Thyroid gland (tissue), 4 donors: ENCODE results near the gene HSF5. TPM values are rescaled to one million over a fixed set of nuclear protein-coding genes. Genes with fewer than 3 reads are reported as not detected.
A peak's percentile ranks its signal among the peaks of the same experiment; 100 is the strongest.

Experiments
- DNase-seq, 2 donors: peaks; one replicate each; pipeline ENCODE4 v3.0.0-alpha.2; 2019
- H3K27ac ChIP-seq, 3 donors: fragments of 200-600 bp; sonication (generic); 1 replicate in 2 of 3; 2 replicates in 1 of 3; pipeline ENCODE4 v1.5.1; 2016 to 2019; ENCODE audit warnings: mild to moderate bottlenecking in 1 of 3, moderate library complexity in 1 of 3
- H3K27me3 ChIP-seq: fragments of 200-600 bp; sonication (generic); one replicate; pipeline ENCODE4 v1.5.1; 2019
- H3K36me3 ChIP-seq, 2 donors: fragments of 200-600 bp; sonication (generic); one replicate each; pipeline ENCODE4 v1.5.1; 2016 to 2019
- H3K4me1 ChIP-seq, 2 donors: fragments of 200-600 bp; sonication (generic); one replicate each; pipeline ENCODE4 v1.5.1; 2017 to 2019
- H3K4me3 ChIP-seq, 3 donors: fragments of 200-600 bp; sonication (generic); replicated peaks in 1 of 3; 1 replicate in 2 of 3; 2 replicates in 1 of 3; pipeline ENCODE4 v1.5.1; 2016; ENCODE audit warnings: mild to moderate bottlenecking in 1 of 3
- H3K9me3 ChIP-seq: fragments of 200-600 bp; sonication (generic); one replicate; pipeline ENCODE4 v1.5.1; 2017
- POLR2A ChIP-seq, 2 donors: fragments of 450-650 bp; IDR thresholded peaks; one replicate each; pipeline ENCODE4 v1.6.1; 2017; ENCODE audit warnings: antibody characterized with exemption in 2 of 2, mild to moderate bottlenecking in 2 of 2, moderate library complexity in 1 of 2
- WGBS, 2 donors: methylation state at CpG; one replicate each; pipeline ENCODE4 v1.1.5; 2017; 5-methylcytosine and 5-hydroxymethylcytosine counted together
- intact Hi-C: fragments of 100-400 bp; cut with DNase I; formaldehyde crosslinking; loops from one replicate; pipeline ENCODE4 v1.15.1; 2023
- total RNA-seq, 4 donors: library from RNA; depleted of rRNA; stranded (reverse); fragments of >200 nt; gene quantifications; one replicate each; pipeline ENCODE4 v1.2.3, GENCODE V29; 2016
- TF ChIP-seq, protein P1 (sequence below), 6 experiments: fragments of 200-600 bp in 3 of 6; fragments of 450-650 bp in 3 of 6; sonication (generic) in 3 of 6; IDR thresholded peaks; one replicate each; pipeline ENCODE4 v1.5.1; 2016 to 2019; ENCODE audit warnings: antibody characterized with exemption in 6 of 6, mild to moderate bottlenecking in 2 of 6, inconsistent platforms in 1 of 6, moderate library complexity in 1 of 6

The HSF5 gene
- total RNA-seq, 4 donors from 2014 or later = 0.10 to 0.25 (median 0.12) TPM

DNA sequence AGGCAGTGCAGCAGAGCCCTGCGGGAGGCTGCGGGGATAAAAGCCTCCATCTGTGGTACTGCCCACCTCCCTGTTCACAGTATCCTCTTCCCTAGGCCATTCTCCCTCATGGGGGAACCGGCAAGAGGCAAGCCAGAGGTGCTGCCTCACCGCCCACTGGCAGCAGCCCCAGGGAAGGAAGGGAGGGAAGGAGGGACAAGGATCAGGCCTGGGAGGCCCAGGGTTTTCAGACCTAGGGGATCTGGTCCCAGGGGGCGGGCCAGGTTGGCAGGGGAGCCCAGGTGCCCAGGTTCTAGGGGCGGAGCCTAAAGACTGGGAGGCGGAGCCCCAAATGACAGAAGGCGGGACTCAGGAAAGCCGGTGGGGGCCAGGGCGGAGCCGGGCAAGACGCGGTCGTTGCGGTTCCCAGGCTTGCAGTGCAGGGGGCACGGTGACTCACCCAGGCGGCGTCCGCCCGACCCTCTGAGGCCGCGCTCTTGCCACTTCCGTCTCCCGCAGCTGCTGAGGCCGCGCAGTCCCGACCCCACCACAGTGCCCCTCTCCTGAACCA, 29.2 kb upstream of the HSF5 start:
- Histone ChIP-seq H3K27ac (peak overlapping the region; percentile 86 to 92 (median 90)), H3K27me3 (no peaks in the 10 kb centered on the region), H3K4me1 (peaks cover 27 to 50% of the 10 kb centered on the region in 2 donors), H3K4me3 (peak overlapping the region; percentile 33 to 52 (median 39)), H3K9me3 (no peaks in the 10 kb centered on the region), H3K36me3 (no peaks in the 10 kb centered on the region)
- no peak for DNase-seq
- intact Hi-C loops = loop anchor here (10.0 kb wide), 1 partner anchor 117 kb away; no protein-coding TSS in a partner anchor
- TF ChIP-seq, protein P1, sequence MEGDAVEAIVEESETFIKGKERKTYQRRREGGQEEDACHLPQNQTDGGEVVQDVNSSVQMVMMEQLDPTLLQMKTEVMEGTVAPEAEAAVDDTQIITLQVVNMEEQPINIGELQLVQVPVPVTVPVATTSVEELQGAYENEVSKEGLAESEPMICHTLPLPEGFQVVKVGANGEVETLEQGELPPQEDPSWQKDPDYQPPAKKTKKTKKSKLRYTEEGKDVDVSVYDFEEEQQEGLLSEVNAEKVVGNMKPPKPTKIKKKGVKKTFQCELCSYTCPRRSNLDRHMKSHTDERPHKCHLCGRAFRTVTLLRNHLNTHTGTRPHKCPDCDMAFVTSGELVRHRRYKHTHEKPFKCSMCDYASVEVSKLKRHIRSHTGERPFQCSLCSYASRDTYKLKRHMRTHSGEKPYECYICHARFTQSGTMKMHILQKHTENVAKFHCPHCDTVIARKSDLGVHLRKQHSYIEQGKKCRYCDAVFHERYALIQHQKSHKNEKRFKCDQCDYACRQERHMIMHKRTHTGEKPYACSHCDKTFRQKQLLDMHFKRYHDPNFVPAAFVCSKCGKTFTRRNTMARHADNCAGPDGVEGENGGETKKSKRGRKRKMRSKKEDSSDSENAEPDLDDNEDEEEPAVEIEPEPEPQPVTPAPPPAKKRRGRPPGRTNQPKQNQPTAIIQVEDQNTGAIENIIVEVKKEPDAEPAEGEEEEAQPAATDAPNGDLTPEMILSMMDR (IDR thresholded peaks at IDR 0.05) = no peak
- peak in 1 of 2 donors; percentile 24 for TF ChIP-seq POLR2A (IDR thresholded peaks at IDR 0.05)
- 0 to 1% methylated on average over 14 to 21 of the region's 27 CpGs for WGBS, 2 donors

DNA sequence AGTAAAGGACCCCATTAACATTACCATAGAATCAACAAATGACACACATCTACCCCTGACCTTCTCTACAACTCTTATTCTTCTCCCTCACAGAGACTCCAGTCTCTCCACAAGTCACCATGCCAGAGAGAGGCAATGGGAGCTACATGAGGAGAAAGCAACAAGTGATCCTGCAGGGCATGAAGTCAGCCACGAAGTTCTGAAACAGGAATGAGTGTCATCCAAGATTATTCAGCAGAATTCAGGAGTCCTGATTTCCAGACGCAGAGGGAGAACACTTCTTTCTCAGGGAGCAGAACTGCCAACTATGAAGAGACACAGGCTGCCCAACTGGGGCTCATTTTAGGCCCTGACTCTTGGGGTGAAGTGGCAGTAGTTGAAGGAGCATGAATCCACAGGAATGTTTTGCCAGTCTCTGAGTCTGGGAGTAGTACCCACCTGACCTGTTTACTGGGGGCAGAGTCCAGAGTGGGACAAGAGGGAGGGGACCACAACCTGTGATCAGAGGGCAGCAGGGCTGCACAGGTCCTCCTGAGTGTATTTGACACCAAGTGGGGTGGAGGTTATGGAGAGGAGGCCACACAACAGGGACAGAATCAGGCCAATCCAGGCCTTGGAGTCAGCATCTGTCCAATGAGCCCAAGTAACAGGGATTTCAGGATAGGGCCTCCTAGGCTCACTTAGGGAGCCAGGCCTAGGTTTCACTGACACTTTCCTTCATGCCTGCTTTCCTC, 28.6 kb upstream of the HSF5 start:
- H3K4me1 ChIP-seq = peaks cover 27 to 50% of the 10 kb centered on the region in 2 donors
- intact Hi-C loops = loop anchor here (10.0 kb wide), 1 partner anchor 118 kb away; no protein-coding TSS in a partner anchor
- 57 to 58% methylated on average over 2 of the region's 2 CpGs for WGBS, 2 donors

DNA sequence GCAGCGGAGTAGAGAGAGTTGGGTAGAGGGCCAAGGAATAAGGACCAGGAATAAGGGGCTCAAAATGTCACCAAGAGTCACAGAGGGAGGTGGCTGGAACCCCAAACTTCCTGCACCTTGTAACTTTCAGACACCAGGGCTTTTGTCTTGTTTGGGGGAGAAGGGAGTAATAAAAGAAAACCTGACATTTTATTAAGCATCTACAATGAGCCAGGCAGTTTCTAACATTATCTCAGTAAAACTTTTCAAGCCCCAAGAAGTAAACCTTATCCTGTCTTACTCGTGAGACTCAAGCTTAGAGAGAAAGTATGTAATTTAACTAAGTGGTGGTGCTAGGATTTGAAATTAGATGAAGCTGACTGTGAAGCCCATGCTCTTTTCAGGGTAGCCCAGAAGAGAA, 27.1 kb upstream of the HSF5 start:
- H3K36me3 ChIP-seq = peaks cover 17 to 20% of the 10 kb centered on the region in 2 donors
- 73 to 78% methylated on average over 2 of the region's 2 CpGs for WGBS, 2 donors
- H3K27ac ChIP-seq = peak overlapping the region in 2 of 3 donors; percentile 70 to 73
- intact Hi-C loops = loop anchor here (10.0 kb wide), 1 partner anchor 120 kb away; no protein-coding TSS in a partner anchor
- no peaks in the 10 kb centered on the region for H3K27me3 ChIP-seq
- no peaks in the 10 kb centered on the region for H3K9me3 ChIP-seq
- no peak for DNase-seq
- peak overlapping the region in 1 of 3 donors; percentile 59 for H3K4me3 ChIP-seq
- H3K4me1 ChIP-seq = peaks cover 27 to 50% of the 10 kb centered on the region in 2 donors
- TF ChIP-seq, protein P1 (IDR thresholded peaks at IDR 0.05) = no peak
- TF ChIP-seq POLR2A (IDR thresholded peaks at IDR 0.05) = no peak

More for the DNA sequence above, 28.6 kb upstream of the HSF5 start:
- peaks cover 1 to 6% of the 10 kb centered on the region in 2 donors for H3K36me3 ChIP-seq
- no peaks in the 10 kb centered on the region for H3K9me3 ChIP-seq
- no peak for TF ChIP-seq POLR2A (IDR thresholded peaks at IDR 0.05)
- TF ChIP-seq, protein P1 (IDR thresholded peaks at IDR 0.05) = no peak
- H3K4me3 ChIP-seq = peak overlapping the region; percentile 33 to 52 (median 39)
- H3K27me3 ChIP-seq = no peaks in the 10 kb centered on the region
- peak overlapping the region; percentile 86 to 92 (median 90) for H3K27ac ChIP-seq
- DNase-seq = no peak

DNA sequence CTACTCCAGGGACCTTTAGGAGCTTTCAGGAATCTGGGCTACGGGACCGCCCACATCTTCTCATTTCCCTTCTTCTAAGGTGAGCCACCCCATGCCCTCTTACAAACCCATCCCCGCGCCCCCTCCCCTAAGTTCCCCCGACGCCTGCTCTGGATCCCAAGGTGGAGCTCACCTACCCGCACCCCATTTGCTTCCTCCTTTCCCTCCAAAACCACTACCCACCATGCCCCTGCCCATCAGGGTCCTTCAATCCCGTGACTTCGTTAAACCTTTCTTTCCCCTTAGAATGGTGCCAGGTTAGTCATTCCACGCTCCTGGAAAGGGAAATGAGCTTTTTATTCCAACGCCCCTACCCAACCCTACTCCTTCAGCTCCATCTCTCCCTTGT, 26.6 kb upstream of the HSF5 start:
- 19 to 23% methylated on average over 11 of the region's 11 CpGs for WGBS, 2 donors
- no peak for DNase-seq
- Histone ChIP-seq H3K27ac (peak overlapping the region; percentile 44 to 73 (median 70)), H3K9me3 (no peaks in the 10 kb centered on the region), H3K4me1 (peaks cover 27 to 44% of the 10 kb centered on the region in 2 donors), H3K36me3 (peaks cover 22 to 25% of the 10 kb centered on the region in 2 donors), H3K4me3 (peak overlapping the region in 2 of 3 donors; percentile 12 to 59), H3K27me3 (no peaks in the 10 kb centered on the region)
- intact Hi-C loops = loop anchor here (5.0 to 10.0 kb wide), 2 partner anchors 120 to 488 kb away; no protein-coding TSS in a partner anchor
- TF ChIP-seq, protein P1 (IDR thresholded peaks at IDR 0.05) = no peak
- TF ChIP-seq POLR2A (IDR thresholded peaks at IDR 0.05) = no peak
